Epithelial cell of prostate (primary cell): Measurements from ENCODE around the gene GJA4.

Experiments
- DNase-seq: peaks from one replicate; pipeline ENCODE4 v3.0.0-alpha.2; 2011; ENCODE audit warnings: low read depth, low spot score
- H3K27ac ChIP-seq: fragments of 450-650 bp; 2 replicates; pipeline ENCODE4 v1.5.1; 2017; ENCODE audit warnings: mild to moderate bottlenecking

Gene GJA4

DNA sequence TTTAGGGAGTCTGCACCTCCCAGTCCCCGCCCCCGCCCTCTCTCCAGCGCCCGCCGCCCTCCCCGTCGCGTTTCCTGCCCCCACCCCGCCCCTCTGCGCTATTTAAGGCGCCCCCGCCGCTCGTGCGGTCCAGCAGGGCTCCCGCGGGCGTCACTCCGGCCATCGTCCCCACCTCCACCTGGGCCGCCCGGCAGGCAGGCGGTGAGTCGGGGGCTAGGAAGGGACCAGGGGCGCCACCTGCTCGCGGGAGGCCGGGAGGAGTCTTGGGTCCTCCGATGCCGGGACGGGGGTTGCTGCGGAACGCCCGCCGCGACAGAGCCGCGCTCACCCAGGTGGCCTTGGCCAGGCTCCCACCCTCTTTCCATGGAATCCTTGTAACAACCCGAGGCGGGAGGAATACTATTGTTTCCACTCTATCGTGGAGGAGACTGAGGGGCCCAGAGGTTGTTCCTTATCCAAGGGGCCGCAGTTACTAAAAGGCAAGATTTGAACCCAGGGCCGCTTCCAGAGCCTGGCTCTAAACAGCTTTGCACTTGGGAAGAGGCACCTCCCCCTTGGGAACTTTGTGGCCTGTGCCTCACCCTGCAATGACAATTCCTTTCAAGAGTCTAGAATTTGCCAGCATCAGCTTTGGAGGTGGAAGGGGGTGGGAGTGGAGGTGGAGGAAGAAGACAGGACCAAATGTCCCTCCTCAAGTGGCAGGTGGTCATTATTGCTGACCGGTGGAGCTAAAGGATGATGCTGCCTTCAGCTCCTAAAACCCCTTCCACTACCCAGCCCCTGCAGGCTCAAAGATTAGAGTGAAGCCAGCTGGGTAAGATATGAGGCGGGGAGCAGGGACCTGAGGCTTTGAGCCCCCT, at the start of gene GJA4:
TSS of gene GJA4 (plus strand) at position 132 of the 860 bp plus-strand sequence. CDS start 1,215 bp downstream, outside the sequence.
- no peak within 1 kb of the TSS for H3K27ac ChIP-seq
- no peak for DNase-seq

DNA sequence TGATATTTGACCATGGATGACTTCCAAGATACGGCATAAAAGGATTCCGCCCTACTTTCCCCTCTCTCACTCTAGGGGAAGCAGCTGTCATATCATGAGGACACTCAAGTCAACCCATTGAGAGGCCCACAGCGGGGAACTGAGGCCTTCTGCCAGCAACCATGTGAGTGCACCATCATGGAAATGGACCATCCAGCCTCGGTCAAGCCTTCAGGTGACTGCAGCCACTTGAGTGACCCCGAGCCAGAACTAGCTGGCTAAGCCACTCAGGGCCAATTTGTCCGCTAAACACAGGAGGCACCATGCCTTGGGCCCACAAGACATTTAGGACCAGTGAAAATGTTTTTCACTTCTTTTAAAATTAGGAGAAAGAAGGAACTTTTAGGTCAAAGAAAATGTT, 49.0 kb upstream of the GJA4 start:
- no peak overlapping the region for H3K27ac ChIP-seq
- no peak for DNase-seq

DNA sequence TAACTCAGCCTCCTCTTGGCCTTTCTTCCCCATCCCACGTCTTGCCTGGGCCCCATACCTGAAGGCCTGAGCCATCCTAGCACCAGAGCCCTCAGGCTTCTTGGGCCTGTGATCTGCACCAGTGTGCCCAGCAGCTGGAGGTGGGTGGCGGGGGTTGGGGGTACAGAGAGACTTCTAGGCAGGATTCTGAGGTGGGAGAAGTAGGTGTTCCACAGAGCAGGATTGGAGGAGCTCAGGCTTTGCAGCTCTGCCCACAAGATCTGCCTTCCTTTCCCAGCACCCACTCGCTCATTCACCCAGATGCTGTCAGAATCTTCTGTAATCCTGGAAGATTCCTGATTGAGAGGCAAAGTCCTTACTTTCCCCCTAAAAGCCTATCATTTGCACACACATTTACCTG, 47.9 kb upstream of the GJA4 start:
- no peak overlapping the region for H3K27ac ChIP-seq
- DNase-seq: no peak

DNA sequence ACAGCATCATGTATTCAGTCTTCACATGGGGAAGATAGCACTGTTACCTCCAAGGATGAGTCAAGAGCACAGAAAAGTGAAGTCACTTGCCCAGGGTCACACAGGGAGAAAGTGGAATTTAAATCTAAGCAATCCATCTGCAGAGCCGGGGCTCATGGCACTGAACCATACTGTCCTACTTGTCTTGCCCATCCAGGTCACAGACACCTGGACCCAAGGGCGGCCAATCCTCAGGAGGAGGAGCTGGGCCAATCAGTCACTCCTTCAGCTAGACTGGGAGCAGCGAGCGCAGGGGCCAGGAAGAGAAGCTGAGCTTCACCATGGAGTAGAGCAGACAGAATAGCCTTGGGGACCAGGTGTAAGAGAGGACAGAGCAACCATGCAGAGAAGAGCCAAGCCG, 47.1 kb upstream of the GJA4 start:
- no peak for DNase-seq
- no peak overlapping the region for H3K27ac ChIP-seq

DNA sequence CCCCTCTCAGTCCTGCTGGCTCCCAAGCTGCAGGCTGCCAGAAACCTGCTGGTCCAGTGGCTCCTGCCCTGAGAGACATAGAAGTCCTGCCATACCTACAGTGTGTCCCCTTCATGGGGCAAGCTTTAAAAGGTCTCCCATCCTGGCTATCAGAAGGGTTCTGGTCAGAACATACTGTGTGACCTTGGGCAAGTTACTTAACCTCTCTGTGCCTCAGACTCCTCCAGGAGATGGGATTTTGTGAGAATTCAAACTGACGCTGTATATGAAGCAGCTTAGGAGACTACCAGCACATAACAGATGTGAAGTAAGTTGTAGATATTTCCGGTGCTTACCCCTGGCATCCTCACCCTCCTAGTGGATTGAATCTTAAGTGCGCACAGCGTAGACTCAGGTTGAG, 46.7 kb upstream of the GJA4 start:
- DNase-seq: no peak
- no peak overlapping the region for H3K27ac ChIP-seq

DNA sequence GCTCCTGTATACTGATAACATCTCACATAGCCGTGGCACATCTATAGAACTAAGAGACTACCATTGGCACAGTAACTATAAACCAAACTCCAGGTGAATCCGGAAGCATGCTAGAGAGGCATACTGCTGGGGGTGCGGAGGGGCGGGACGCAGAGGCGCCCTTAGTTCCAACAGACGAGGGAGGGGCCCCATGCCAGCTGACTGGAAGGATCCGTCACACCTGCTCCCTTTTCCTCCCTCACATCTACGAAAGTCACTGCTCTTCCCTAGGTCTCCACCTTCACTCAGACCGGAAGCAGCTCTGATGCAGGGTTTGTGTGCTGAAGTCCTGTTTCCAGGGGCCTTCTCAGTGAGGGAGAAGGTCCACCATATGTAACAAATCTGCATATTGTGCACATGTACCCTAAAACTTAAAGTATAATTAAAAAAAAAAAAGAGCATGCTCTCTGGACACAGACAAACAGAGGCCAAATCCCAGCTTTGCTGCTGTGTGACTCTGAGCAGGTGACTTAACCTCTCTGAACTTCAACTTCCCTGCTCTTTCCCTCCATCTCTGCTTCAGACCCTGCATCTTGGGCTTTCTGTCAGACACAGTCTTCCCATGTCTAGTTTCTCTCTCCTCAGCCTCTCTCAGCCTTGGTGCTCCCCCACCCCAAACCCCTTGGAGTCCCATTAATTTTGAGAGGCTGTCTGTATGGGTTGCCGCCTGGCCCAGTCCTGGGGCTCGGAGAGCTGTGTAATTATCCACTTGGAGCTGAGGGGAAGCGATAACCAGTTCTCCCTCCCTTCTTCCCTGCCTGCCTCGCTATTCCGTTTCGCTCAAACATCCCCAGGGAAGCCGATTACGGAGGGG, 45.8 kb upstream of the GJA4 start:
- no peak overlapping the region for H3K27ac ChIP-seq
- no peak for DNase-seq

DNA sequence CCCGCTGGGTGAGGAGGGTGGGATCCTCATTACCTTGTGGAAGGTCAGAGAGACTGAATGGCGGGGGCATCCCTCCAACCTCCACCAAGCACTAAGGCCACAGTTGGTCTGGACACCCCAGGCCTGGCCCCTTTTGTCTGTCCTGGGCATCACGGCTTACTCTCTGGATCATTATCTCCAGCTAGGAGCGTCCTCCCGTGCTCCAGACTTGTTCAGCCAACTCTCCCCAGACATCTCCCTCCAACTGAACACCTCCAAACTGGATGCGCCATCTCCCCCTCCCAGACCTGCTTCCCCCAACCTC, 45.2 kb upstream of the GJA4 start:
- no peak for DNase-seq
- no peak overlapping the region for H3K27ac ChIP-seq

DNA sequence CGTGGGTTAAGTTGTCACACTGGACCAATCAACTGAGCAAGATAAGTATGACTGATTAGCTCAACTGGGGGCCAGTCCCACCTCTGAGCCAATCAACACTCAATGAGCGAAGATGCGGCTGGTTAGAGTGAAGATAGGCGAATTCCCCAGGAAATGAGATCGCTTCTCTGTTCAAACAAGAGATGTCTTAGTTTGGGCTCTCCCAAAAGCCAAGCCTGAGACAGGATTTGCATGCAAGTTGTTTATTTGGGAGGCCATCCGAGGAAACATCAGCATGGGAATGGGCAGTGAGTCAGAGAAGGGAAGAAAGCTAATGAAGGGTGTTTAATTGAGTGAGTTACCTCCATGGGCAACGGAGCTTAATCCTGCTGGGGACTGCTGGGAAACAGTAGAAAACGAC, 42.8 kb upstream of the GJA4 start:
- DNase-seq: no peak

DNA sequence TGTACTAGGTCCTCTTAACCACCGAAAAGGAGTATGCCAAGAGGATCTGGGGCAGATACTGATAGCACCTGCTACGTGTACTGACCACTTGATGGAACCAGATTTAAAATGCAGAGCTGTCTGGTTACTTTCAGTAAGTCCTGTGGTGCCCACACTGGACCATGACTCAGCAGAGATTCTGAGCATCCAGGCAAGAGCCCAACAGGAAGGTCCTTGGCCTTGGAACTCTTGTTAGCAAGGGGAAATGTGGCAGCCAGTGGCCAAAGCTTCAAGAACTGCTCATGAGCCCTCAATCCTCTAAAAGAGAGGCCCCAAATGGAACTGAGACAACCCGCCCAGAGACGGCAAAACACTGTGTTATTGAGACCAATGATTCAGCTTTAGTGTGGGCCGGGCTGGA, 42.2 kb upstream of the GJA4 start:
- no peak for DNase-seq
- H3K27ac ChIP-seq: no peak overlapping the region

More for the DNA sequence above, 42.8 kb upstream of the GJA4 start:
- H3K27ac ChIP-seq: no peak overlapping the region

DNA sequence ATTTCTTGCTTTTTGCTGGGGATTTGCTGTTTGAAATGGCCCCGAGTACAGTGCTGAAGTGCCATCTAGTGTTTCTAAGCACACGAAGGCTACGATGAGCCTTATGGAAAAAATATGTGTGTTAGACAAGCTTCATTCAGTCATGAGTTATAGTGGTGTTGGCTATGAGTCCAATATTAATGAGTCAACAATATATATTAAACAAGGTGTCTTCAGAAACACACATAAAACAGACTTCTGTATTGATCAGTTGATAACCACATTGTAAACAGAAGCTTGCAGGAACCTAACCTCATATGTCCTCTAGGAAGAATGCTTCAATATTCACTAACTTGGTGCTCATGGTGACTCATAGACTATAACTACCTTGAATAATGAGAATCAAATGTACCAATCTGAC, 39.6 kb upstream of the GJA4 start:
- DNase-seq: peak; percentile 82
- H3K27ac ChIP-seq: peak overlapping the region; percentile 100

DNA sequence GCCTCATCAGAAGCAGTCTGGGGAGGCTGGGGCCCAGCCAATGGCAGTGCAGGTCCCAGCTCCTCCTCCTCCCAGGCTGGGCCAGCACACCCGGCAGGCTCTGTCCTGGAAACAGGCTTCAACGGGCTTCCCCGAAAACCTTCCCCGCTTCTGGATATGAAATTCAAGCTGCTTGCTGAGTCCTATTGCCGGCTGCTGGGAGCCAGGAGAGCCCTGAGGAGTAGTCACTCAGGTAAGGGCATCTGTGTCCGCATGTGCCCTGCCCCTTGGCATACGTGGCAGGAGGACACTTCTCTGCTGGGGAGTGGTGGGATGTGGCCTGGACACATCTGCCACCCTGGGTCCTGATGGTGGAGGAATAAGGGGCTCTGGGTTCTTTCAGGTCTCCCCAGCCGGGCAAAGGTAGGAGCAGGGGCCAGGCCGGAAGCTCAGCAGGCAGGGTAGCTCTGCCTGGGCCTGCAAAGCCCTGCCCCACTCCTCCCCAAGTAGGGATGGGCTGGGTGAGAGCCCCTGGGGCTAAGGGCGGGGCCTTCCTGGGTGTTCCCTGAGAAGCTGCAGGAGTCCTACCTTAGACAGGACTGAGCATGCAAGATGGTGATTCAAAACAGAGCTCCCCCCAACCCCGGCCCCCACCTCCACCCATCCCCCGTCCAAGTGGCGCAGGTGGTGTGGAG, 37.7 kb upstream of the GJA4 start, which contains the start of gene GJB5:
TSS of gene GJB5 (plus strand) at position 84 of the 674 bp plus-strand sequence. CDS start 2,284 bp downstream, outside the sequence.
- peak; percentile 93 for DNase-seq
- peak within 1 kb of the TSS; percentile 100 for H3K27ac ChIP-seq

DNA sequence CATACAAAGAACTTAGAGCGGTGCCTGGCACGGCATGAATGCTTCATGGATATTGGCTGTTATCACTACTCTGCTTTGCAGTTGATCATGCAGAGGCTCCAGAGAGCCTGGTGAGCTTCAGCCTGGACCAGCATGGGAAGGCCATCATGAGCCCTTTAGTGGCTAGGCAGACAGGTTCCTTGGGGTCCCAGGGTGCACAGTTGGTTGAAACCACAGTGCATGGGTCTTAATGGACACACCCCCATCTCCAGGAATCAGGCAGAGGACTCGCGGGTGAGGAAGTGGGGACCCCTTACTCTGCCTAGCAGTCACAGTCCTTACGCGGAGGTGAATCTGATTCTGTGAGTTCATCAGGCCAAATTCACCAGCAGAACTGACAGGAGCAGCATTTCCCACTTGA, 36.8 kb upstream of the GJA4 start:
- no peak for DNase-seq
- peak overlapping the region; percentile 100 for H3K27ac ChIP-seq

DNA sequence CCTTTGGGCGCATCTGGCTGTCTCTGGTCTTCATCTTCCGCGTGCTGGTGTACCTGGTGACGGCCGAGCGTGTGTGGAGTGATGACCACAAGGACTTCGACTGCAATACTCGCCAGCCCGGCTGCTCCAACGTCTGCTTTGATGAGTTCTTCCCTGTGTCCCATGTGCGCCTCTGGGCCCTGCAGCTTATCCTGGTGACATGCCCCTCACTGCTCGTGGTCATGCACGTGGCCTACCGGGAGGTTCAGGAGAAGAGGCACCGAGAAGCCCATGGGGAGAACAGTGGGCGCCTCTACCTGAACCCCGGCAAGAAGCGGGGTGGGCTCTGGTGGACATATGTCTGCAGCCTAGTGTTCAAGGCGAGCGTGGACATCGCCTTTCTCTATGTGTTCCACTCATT, 35.4 kb upstream of the GJA4 start:
- DNase-seq: no peak
- peak overlapping the region; percentile 100 for H3K27ac ChIP-seq

DNA sequence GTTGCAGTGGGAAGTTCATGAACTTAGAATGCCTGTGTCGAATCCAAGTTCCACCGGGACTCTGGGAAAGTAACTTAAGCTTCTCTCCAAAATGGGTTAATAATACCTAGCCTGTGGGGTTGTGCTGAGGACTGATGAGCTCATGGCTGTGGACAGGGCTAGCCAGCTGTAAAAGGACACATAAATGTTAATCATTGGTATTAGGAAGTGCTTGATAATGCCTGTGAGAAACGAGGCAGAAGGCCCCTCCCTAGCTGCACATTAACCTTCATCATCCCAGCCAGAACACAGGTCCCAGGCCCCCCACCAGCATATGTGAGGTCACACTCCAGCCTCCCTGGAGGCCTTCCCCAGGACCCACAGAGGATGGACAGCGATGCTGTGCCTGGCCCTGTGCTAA, 34.0 kb upstream of the GJA4 start:
- H3K27ac ChIP-seq: peak overlapping the region; percentile 100
- DNase-seq: no peak

DNA sequence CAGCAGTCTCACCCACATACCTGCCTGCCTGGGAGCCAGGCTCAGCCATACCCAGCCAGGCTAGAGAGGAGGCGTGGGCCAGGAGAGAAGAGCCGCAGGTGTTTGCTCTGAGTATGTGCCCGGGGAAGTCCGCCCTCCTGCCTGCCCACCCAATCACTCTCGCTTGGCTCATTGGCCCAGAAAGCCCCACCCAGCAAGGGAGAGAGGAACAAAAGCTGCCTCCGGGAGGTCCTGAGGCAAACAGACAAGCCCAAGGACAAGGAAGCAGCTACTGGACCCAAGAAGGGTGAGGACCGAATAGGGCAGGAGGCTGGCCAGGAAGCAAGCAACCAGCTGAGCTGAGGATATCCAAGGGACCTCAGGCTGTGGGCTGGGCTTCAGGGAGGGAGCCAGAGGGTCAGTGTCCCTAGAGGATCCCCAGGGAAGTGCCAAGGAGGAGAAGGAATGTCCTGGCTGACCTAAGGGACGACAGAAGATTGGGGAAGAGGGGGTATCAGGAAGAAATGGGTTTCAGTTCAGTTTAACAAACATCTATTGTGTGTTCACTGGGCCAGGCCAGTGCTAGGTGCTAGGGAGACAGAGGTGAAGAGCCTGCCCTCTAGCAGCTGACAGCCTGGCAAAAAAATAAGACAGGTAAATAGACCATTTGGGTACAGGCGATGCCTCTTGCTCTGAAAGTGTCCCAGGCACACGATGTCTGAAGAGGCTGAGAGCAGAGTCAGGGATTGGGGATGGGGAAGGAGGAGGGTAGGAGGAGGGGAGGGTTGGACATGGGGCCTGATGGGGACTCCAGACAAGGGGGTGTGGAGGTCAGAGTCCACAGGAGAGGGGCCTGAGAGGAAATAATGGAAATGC, 33.1 kb upstream of the GJA4 start, which contains the start of gene GJB4:
TSS of gene GJB4 (plus strand) at position 238 of the 855 bp plus-strand sequence. CDS start 1,515 bp downstream, outside the sequence.
- no peak for DNase-seq
- peak within 1 kb of the TSS; percentile 100 for H3K27ac ChIP-seq

DNA sequence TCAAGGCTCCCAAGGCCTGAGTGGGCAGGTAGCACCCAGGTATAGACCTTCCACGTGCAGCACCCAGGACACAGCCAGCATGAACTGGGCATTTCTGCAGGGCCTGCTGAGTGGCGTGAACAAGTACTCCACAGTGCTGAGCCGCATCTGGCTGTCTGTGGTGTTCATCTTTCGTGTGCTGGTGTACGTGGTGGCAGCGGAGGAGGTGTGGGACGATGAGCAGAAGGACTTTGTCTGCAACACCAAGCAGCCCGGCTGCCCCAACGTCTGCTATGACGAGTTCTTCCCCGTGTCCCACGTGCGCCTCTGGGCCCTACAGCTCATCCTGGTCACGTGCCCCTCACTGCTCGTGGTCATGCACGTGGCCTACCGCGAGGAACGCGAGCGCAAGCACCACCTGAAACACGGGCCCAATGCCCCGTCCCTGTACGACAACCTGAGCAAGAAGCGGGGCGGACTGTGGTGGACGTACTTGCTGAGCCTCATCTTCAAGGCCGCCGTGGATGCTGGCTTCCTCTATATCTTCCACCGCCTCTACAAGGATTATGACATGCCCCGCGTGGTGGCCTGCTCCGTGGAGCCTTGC, 31.5 kb upstream of the GJA4 start:
- DNase-seq: no peak
- H3K27ac ChIP-seq: peak overlapping the region; percentile 100

DNA sequence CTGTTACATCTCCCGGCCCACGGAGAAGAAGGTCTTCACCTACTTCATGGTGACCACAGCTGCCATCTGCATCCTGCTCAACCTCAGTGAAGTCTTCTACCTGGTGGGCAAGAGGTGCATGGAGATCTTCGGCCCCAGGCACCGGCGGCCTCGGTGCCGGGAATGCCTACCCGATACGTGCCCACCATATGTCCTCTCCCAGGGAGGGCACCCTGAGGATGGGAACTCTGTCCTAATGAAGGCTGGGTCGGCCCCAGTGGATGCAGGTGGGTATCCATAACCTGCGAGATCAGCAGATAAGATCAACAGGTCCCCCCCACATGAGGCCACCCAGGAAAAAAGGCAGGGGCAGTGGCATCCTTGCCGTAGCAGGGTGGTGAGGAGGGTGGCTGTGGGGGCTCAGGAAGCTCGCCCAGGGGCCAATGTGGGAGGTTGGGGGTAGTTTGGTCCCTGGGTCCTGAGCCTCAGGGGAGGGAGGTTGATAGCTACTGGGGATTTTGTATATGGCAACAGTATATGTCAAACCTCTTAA, 31.0 kb upstream of the GJA4 start:
- no peak for DNase-seq
- H3K27ac ChIP-seq: peak overlapping the region; percentile 100

DNA sequence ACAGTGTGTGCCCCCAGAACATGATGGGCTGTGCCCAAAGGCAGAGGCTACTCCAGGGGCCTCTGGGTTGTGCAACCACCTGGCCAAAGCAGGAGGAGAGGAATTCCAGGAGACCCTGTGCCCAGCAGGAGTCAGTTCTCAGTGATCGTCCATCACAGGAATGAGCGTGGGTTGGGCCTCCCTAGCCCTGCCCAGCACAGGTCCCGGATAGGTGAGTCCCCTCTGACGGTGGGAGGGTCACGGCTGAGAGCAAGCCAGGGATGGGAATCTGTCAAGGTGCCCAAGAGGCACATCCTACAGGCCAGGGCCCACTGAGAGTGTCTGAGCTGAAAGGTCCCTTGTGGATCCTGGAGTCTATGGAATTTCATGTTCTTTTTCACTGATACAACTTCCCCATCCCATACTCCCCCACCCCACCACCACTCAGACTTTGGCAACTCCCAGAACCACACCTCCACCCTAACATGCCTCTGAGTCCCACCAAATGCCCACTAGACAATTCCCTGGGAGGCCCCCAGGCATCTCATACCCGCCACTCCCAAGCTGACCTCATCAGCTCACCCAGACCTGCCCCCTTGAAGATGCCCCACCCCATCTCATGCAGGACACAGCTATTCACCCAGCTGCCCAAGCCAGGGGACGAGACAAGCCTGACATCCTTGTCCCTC, 30.2 kb upstream of the GJA4 start:
- no peak for DNase-seq
- H3K27ac ChIP-seq: peak overlapping the region; percentile 100
